ENCODE measurements around the gene NCAPG2.
A peak's percentile ranks its signal among the peaks of the same experiment; 100 is the strongest.

Gene NCAPG2

GRCh38 chr7:158720112-158720511, 15.5 kb upstream of the NCAPG2 start:
- Histone ChIP-seq H3F3A (ENCODE audit: insufficient read depth, low read length) (no peaks in the 10 kb centered on the region), H3K9ac (ENCODE audit: low read length) (no peak overlapping the region), H3K79me2 (ENCODE audit: low read length) (no peaks in the 10 kb centered on the region), H2AFZ (ENCODE audit: low read length) (no peak overlapping the region), H3K36me3 (replicated peaks; ENCODE audit: insufficient read depth, low read length) (no peaks in the 10 kb centered on the region), H3K27ac (ENCODE audit: low read length) (no peak overlapping the region), H3K27me3 (replicated peaks; ENCODE audit: insufficient read depth, low read length) (peaks cover 6% of the 10 kb centered on the region; the same call in 1 of the 2 replicates), H3K4me2 (ENCODE audit: low read depth, low read length) (no peak overlapping the region), H3K9me2 (replicated peaks; ENCODE audit: insufficient read depth, low read length) (no peaks in the 10 kb centered on the region), H3K9me3 (replicated peaks; ENCODE audit: insufficient read depth, low read length) (no peaks in the 10 kb centered on the region; the same call in 1 of the 2 replicates), H4K20me1 (ENCODE audit: insufficient read depth, low read length) (no peaks in the 10 kb centered on the region), H3K4me3 (ENCODE audit: low read length) (no peak overlapping the region), H3K4me1 (ENCODE audit: low read length) (no peaks in the 10 kb centered on the region)
- no peak for DNase-seq
- no peak for TF ChIP-seq EZH2 (optimal IDR thresholded peaks at IDR 0.05; ENCODE audit: low read depth, low read length)
- no peak for TF ChIP-seq EZH2phosphoT487 (IDR thresholded peaks at IDR 0.05; ENCODE audit: low read length)
- TF ChIP-seq CTCF (IDR thresholded peaks at IDR 0.05; ENCODE audit: low read length) = no peak

GRCh38 chr7:158716802-158717201, 12.2 kb upstream of the NCAPG2 start:
- no peaks in the 10 kb centered on the region for H4K20me1 ChIP-seq (ENCODE audit: insufficient read depth, low read length)
- H2AFZ ChIP-seq (ENCODE audit: low read length) = no peak overlapping the region
- no peaks in the 10 kb centered on the region for H3K4me1 ChIP-seq (ENCODE audit: low read length)
- peaks cover 6% of the 10 kb centered on the region; the same call in 1 of the 2 replicates for H3K27me3 ChIP-seq (replicated peaks; ENCODE audit: insufficient read depth, low read length)
- H3K27ac ChIP-seq (ENCODE audit: low read length) = no peak overlapping the region
- TF ChIP-seq EZH2phosphoT487 (IDR thresholded peaks at IDR 0.05; ENCODE audit: low read length) (no peak), CTCF (IDR thresholded peaks at IDR 0.05; ENCODE audit: low read length) (no peak), EZH2 (optimal IDR thresholded peaks at IDR 0.05; ENCODE audit: low read depth, low read length) (no peak)
- H3K9me2 ChIP-seq (replicated peaks; ENCODE audit: insufficient read depth, low read length) = no peaks in the 10 kb centered on the region
- H3K9me3 ChIP-seq (replicated peaks; ENCODE audit: insufficient read depth, low read length) = no peaks in the 10 kb centered on the region; the same call in 1 of the 2 replicates
- no peaks in the 10 kb centered on the region for H3K36me3 ChIP-seq (replicated peaks; ENCODE audit: insufficient read depth, low read length)
- H3K4me3 ChIP-seq (ENCODE audit: low read length) = no peak overlapping the region
- H3K79me2 ChIP-seq (ENCODE audit: low read length) = no peaks in the 10 kb centered on the region
- no peak overlapping the region for H3K4me2 ChIP-seq (ENCODE audit: low read depth, low read length)
- H3K9ac ChIP-seq (ENCODE audit: low read length) = no peak overlapping the region
- no peak for DNase-seq
- no peaks in the 10 kb centered on the region for H3F3A ChIP-seq (ENCODE audit: insufficient read depth, low read length)

GRCh38 chr7:158710651-158711102, 6.1 kb upstream of the NCAPG2 start:
- H3K27me3 ChIP-seq (replicated peaks; ENCODE audit: insufficient read depth, low read length) = no peaks in the 10 kb centered on the region
- H3K4me3 ChIP-seq (ENCODE audit: low read length) = no peak overlapping the region
- peaks cover 2% of the 10 kb centered on the region for H3F3A ChIP-seq (ENCODE audit: insufficient read depth, low read length)
- no peak overlapping the region for H3K9ac ChIP-seq (ENCODE audit: low read length)
- no peak overlapping the region; the same call in 1 of the 2 replicates for H2AFZ ChIP-seq (ENCODE audit: low read length)
- H3K9me2 ChIP-seq (replicated peaks; ENCODE audit: insufficient read depth, low read length) = no peaks in the 10 kb centered on the region
- no peaks in the 10 kb centered on the region for H3K9me3 ChIP-seq (replicated peaks; ENCODE audit: insufficient read depth, low read length)
- DNase-seq = peak; percentile 30
- H3K79me2 ChIP-seq (ENCODE audit: low read length) = no peaks in the 10 kb centered on the region
- TF ChIP-seq EZH2 (optimal IDR thresholded peaks at IDR 0.05; ENCODE audit: low read depth, low read length) (no peak), CTCF (IDR thresholded peaks at IDR 0.05; ENCODE audit: low read length) (no peak), EZH2phosphoT487 (IDR thresholded peaks at IDR 0.05; ENCODE audit: low read length) (no peak)
- H3K4me1 ChIP-seq (ENCODE audit: low read length) = peaks cover 5% of the 10 kb centered on the region
- no peaks in the 10 kb centered on the region for H3K36me3 ChIP-seq (replicated peaks; ENCODE audit: insufficient read depth, low read length)
- no peaks in the 10 kb centered on the region for H4K20me1 ChIP-seq (ENCODE audit: insufficient read depth, low read length)
- H3K4me2 ChIP-seq (ENCODE audit: low read depth, low read length) = 0 out of 2 replicates have a peak overlapping the region, but pooled peaks have one; percentile 12
- no peak overlapping the region for H3K27ac ChIP-seq (ENCODE audit: low read length)

All from MM.1S (cell line).